ENCODE measurements around the gene UBE2J2. TPM values are rescaled to one million over a fixed set of nuclear protein-coding genes. Genes with fewer than 3 reads are reported as not detected.
A peak's percentile ranks its signal among the peaks of the same experiment; 100 is the strongest.

UBE2J2 gene
- total RNA-seq, 1 donor from 2014 or later: 57.3 TPM

DNA sequence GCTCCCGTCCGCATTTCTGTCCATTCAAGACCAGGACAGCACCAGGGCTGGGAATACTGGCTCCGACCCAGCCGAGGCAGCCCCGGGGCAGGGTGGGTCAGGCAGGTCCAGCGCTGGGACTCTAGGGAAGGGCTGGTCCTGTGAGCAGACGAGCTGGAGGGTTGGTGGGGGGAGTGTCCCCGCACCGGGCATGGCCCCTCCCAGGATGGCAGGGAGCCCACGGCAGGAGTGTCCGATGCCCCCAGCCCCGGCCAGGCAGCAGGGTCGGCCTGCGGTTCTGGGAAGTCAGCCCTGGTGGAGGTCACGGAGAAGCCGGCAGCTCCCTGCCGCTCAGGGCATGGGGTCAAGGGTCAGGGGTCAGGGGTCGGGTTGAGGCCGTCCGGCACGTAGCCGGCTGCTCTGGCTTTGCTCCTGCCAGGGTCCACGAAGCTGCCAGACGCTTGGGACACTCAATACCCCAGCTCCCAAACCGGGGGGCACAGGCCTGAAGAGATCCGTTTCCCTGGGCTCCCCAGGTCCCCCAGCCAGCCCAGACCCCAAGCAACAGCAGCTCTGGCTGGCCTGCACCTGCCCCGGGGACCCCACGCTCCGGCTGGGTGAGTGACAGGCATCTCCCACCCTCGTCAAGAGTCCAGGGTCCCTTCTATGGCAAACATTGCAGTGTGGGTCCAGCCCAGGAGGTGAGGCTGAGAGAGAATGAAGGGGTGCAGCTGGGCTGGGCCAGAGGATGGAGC, 33.9 kb downstream of the UBE2J2 start:
- no peak for DNase-seq

- DNase-seq: no peak
Observed at GRCh38 chr1:1239227-1239613, 34.4 kb downstream of the UBE2J2 start.

- DNase-seq: no peak
Observed at GRCh38 chr1:1238702-1239178, 34.9 kb downstream of the UBE2J2 start.

DNA sequence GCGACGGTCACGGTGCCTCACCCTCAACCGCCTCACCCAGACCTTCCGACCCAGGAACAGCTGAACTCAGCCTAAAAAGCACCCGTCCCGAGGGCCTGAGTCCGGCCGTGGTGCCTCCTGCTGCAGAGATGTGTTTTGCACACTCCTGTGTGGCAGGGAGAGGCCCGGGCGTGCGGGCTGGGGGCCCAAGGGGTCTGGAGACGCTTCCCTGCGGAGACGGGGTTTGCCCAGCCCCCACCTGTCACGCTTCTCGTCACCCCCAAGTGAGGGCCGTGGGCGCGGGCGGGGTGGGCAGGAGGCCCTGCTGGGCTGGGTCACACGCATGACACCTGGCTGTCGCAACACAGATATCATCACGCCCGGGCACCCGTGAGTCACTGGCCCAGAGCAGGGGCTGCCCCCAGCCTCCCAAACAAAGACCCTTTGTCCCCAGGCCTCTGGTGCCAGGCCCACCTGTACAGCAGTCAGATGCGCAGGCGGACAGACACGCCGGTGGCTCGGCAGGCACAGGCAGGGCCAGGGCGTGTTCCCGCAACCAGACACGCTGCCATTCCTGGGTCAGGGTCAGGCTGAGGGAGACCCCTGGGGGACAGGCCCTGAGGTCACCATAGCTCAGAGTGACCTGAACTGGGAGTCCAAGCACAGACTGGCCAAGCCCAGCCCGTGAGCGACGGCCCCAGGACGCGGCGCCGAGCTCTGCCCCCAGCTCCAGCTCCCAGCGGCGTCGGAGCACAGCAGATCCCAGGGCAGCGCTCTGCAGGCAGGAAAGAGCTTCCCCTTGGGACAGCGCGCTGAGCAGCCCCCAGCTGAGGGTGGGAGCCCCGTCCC, 35.6 kb downstream of the UBE2J2 start:
- no peak for DNase-seq

GRCh38 chr1:1236945-1237873, 36.4 kb downstream of the UBE2J2 start:
- DNase-seq: no peak

- no peak for DNase-seq
Observed at GRCh38 chr1:1236176-1236763, 37.4 kb downstream of the UBE2J2 start.

GRCh38 chr1:1235016-1235744, 38.5 kb downstream of the UBE2J2 start:
- DNase-seq: no peak

- DNase-seq: no peak
Observed at GRCh38 chr1:1234180-1234808, 39.4 kb downstream of the UBE2J2 start.

DNA sequence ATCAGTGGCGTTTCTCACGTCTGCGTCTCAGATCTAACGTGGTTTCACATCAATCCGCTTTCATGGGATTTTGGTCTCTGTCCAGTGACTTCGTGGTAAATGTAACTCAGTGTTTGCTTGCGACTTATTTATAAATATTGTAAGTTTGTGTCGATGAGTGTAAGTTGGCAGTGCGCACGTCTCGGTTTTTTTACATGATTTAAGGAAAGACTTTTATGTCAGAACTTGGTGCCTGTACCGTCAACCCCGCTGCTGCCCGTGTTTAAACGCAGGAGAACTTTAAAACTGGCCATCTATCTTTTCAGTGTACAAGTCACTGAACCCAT, 40.1 kb downstream of the UBE2J2 start:
- no peak for DNase-seq

DNA sequence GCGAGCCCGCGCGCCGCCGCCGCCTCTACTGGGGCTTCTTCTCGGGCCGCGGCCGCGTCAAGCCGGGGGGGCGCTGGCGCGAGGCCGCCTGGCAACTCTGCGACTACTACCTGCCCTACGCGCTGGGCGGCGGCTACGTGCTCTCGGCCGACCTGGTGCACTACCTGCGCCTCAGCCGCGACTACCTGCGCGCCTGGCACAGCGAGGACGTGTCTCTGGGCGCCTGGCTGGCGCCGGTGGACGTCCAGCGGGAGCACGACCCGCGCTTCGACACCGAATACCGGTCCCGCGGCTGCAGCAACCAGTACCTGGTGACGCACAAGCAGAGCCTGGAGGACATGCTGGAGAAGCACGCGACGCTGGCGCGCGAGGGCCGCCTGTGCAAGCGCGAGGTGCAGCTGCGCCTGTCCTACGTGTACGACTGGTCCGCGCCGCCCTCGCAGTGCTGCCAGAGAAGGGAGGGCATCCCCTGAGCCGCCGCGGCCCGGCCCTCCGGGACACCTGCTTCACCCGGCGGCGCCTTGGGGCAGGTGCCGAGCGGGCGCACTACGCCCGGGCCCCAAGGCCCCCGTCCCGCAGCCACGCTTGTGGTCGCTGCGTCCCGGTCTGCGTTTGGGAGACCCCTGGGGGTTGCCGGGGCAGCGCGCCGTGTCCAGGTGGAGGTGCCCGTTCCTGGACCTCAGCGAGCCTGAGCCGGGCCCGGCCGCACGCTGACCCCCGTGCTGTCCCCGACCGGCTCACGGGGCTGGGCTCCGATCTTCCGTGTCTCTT, 40.7 kb downstream of the UBE2J2 start:
- no peak for DNase-seq

DNA sequence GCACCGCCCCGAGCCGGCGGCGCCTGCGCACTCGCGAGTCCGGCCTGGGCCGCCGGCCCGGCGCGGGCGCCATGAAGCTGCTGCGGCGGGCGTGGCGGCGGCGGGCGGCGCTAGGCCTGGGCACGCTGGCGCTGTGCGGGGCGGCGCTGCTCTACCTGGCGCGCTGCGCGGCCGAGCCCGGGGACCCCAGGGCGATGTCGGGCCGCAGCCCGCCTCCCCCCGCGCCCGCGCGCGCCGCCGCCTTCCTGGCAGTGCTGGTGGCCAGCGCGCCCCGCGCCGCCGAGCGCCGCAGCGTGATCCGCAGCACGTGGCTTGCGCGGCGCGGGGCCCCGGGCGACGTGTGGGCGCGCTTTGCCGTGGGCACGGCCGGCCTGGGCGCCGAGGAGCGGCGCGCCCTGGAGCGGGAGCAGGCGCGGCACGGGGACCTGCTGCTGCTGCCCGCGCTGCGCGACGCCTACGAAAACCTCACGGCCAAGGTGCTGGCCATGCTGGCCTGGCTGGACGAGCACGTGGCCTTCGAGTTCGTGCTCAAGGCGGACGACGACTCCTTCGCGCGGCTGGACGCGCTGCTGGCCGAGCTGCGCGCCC, 41.4 kb downstream of the UBE2J2 start, which contains the start of gene B3GALT6:
TSS of gene B3GALT6 (plus strand) at position 30 of the 588 bp plus-strand sequence. CDS start at position 72, 42 bp downstream.
- no peak for DNase-seq

DNA sequence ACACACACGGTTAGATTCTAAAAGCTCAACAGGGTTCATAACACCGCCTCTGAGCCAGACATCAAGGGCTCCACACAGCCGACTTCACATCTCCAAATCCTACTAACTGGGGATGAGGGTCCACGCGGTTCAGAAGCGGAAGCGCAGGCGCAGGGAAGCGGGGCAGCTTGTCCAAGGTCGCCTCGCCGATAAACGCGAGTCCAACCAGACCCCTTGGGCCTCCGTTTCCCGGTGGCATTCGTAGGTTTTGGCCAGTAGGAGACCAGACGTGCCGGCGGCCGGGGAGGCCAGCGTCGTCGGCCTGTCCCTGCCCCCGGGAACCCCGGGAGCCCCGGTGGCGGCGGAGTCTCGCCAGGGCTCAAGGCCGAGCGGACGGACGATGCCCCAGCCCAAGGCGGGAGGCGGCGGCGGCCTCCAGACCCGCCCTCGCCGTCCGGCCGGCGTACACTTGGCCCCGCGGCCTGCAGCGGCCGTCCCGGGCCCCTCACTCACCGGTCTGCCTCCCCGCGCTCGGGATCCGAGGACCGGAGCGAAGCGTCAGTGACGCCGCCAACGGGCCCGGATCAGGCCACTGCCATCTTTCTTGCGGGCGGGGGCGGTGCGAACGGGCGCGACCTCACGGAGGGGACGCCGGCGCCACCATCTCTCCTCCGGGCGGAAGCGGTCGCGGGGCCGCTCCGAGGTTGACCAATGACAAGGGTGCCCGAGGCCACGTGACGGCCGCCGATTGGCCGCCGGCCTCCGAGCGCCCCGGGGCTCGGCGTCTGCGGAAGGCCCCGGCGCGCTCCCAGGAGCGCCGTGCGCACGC, 42.0 kb downstream of the UBE2J2 start, which contains the start of gene SDF4:
TSS of gene SDF4 (minus strand) at position 602 of the 808 bp plus-strand sequence. CDS start 3,229 bp downstream, outside the sequence.
- DNase-seq: peak; percentile 98

DNA sequence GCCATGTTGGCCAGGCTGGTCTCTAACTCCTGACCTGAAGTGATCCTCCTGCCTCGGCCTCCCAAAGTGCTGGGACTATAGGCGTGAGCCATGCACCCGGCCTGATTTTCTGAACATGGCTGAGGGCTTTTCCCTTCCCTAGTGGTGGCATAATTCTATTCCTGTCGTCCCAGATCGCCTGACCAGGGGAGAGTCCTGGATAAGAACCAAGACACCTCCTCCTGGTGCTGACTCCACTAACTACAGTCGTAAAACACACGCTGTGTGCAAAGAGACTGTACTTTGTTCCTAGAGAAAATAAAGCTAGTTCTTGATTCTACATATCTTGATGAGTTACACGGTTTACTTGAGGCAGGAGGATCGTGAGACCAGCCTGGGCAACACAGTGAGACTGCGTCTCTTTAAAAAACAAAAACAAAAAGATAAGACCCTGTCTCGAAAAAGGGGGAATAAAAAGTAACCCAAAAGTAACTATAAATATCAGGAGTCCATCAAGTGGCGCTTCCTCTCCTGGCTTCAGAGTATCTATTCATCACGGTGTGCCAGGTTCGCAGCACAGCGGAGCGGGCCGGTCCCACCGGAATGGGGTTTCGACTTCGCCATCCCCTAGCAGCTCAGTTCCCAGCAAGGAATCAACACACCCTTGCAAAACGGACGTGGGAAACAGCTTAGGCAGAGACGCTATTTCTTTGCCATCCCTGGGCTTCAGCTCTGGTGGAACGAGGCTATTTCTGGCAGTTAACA, 42.8 kb downstream of the UBE2J2 start:
- DNase-seq: peak; percentile 78

GRCh38 chr1:1229770-1230169, 43.9 kb downstream of the UBE2J2 start:
- DNase-seq: no peak

DNA sequence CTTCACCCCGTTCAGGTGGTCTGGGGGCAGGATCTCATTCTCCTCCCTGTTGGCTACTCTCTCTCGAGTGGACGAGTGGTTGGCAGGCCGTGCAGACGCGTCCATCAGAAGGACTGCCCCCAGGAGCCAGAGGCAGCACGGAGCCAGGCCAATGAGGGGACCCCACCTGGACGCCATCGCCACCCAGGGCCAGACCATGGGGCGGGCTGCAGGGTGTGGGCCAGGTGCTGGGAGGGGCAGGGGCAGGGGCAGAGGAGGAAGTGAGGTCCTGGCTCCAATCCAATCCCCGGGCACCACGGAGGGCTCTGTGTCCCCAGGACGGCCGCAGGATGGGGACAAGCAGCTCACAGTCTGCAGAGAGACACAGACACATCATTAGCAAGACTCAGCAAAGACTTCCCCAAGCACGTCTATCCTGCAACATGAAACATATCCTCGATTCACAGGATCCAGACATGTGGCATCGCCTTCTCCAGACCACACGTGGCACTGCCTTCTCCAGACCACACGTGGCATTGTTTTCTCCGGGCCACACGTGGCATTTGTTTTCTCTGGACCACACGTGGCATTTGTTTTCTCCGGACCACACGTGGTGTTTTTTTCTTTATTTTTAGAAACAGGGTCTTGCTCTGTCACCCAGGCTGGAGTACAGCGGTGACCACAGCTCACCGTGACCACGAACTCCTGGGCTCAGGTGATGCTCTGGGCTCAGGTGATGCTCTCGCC, 44.9 kb downstream of the UBE2J2 start:
- no peak for DNase-seq

- DNase-seq: no peak
Observed at GRCh38 chr1:1228187-1228586, 45.5 kb downstream of the UBE2J2 start.

DNA sequence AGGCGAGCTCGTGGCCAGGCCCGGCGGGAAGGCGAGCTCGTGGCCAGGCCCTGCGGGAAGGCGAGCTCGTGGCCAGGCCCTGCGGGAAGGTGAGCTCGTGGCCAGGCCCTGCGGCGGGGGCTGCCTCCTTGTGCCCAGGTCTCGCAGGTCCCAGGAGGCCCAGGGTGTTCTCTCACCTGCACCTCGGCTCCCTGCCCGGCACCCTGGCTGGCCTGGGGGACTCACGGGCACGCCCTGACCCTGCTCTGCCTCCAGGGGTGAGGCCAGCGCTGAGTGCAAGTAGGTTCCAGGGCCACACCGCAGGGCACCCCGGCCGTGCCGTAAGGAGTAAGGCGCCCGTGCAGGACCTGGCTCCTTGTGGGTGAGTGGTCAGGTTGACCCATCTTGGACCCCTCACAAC, 46.3 kb downstream of the UBE2J2 start:
- no peak for DNase-seq

Measured in dermis blood vessel endothelial cell (primary cell).